Inferior parietal cortex (tissue), 1 donor: ENCODE measurements around the gene UTP4.

Source experiments
- DNase-seq: peaks from one replicate; pipeline ENCODE4 v3.0.0-alpha.2; 2016; ENCODE audit errors: extremely low spot score

Gene UTP4

GRCh38 chr16:69217433-69217832 is 85.0 kb downstream of the UTP4 start:
- DNase-seq = no peak
